ENCODE results near the gene SEMA4D. TPM values are rescaled to one million over a fixed set of nuclear protein-coding genes. Genes with fewer than 3 reads are reported as not detected.

The SEMA4D gene
- polyA plus RNA-seq, 1 donor from 2014 or later, result 34.0 TPM

- H3K4me2 ChIP-seq (ENCODE audit: low read length), result no peak overlapping the region
- no peaks in the 10 kb centered on the region for H3K9me3 ChIP-seq (ENCODE audit: low read length)
- no peaks in the 10 kb centered on the region for H3K9me2 ChIP-seq (ENCODE audit: insufficient read depth, low read length)
- peaks cover 26% of the 10 kb centered on the region for H3K79me2 ChIP-seq (replicated peaks; ENCODE audit: insufficient read depth, low read length)
- no peaks in the 10 kb centered on the region for H3F3A ChIP-seq (ENCODE audit: insufficient read depth, low read length, poor library complexity, severe bottlenecking)
- no peak overlapping the region for H3K4me3 ChIP-seq (ENCODE audit: low read length)
- no peaks in the 10 kb centered on the region for H3K36me3 ChIP-seq (ENCODE audit: insufficient read depth, low read length)
- no peak overlapping the region for H3K9ac ChIP-seq (ENCODE audit: low read length)
- H2AFZ ChIP-seq (ENCODE audit: low read depth, low read length), result no peak overlapping the region
- H3K27ac ChIP-seq (ENCODE audit: low read length), result no peak overlapping the region
- TF ChIP-seq EZH2 (IDR thresholded peaks at IDR 0.05; ENCODE audit: borderline replicate concordance, insufficient read depth, low read length, poor library complexity, severe bottlenecking), result no peak
- no peaks in the 10 kb centered on the region for H4K20me1 ChIP-seq (ENCODE audit: insufficient read depth)
- H3K27me3 ChIP-seq (ENCODE audit: insufficient read depth, low read depth, low read length), result no peaks in the 10 kb centered on the region
Observed at GRCh38 chr9:89441986-89442385, 55.9 kb downstream of the SEMA4D start.

DNA sequence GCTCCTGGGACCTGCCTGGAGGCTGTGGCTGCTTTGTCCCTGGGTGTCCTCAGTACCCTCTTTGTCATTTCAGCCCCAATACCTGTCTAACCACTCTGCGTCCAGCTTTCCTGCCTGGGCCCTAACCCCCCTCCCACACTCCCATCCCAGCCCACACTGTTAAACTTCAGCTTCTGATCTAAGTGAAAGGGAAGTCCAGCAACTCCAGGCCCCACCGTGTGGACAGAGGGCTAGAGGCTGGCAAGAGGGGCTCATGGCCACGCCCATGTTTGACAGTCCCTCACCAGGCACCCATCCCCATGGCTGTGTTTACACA lies 56.3 kb downstream of the SEMA4D start:
- Histone ChIP-seq H3K4me2 (ENCODE audit: low read length) (no peak overlapping the region), H3K79me2 (replicated peaks; ENCODE audit: insufficient read depth, low read length) (peaks cover 25% of the 10 kb centered on the region), H3K9ac (ENCODE audit: low read length) (no peak overlapping the region), H3K4me3 (ENCODE audit: low read length) (no peak overlapping the region), H3K36me3 (ENCODE audit: insufficient read depth, low read length) (no peaks in the 10 kb centered on the region), H3K9me2 (ENCODE audit: insufficient read depth, low read length) (no peaks in the 10 kb centered on the region), H4K20me1 (ENCODE audit: insufficient read depth) (no peaks in the 10 kb centered on the region), H3K27ac (ENCODE audit: low read length) (no peak overlapping the region), H3F3A (ENCODE audit: insufficient read depth, low read length, poor library complexity, severe bottlenecking) (no peaks in the 10 kb centered on the region), H3K27me3 (ENCODE audit: insufficient read depth, low read depth, low read length) (no peaks in the 10 kb centered on the region), H3K9me3 (ENCODE audit: low read length) (no peaks in the 10 kb centered on the region), H2AFZ (ENCODE audit: low read depth, low read length) (no peak overlapping the region)
- no peak for TF ChIP-seq POLR2AphosphoS5 (IDR thresholded peaks at IDR 0.05)
- TF ChIP-seq RAD21 (conservative IDR thresholded peaks at IDR 0.05), result no peak
- no peak for TF ChIP-seq EP300 (conservative IDR thresholded peaks at IDR 0.05; ENCODE audit: poor library complexity, severe bottlenecking)
- no peak for TF ChIP-seq SMC3 (conservative IDR thresholded peaks at IDR 0.05; ENCODE audit: poor library complexity)
- TF ChIP-seq EZH2 (IDR thresholded peaks at IDR 0.05; ENCODE audit: borderline replicate concordance, insufficient read depth, low read length, poor library complexity, severe bottlenecking), result no peak
- no peak for TF ChIP-seq TAF1 (IDR thresholded peaks at IDR 0.05; ENCODE audit: low read depth)
- TF ChIP-seq, protein P1, sequence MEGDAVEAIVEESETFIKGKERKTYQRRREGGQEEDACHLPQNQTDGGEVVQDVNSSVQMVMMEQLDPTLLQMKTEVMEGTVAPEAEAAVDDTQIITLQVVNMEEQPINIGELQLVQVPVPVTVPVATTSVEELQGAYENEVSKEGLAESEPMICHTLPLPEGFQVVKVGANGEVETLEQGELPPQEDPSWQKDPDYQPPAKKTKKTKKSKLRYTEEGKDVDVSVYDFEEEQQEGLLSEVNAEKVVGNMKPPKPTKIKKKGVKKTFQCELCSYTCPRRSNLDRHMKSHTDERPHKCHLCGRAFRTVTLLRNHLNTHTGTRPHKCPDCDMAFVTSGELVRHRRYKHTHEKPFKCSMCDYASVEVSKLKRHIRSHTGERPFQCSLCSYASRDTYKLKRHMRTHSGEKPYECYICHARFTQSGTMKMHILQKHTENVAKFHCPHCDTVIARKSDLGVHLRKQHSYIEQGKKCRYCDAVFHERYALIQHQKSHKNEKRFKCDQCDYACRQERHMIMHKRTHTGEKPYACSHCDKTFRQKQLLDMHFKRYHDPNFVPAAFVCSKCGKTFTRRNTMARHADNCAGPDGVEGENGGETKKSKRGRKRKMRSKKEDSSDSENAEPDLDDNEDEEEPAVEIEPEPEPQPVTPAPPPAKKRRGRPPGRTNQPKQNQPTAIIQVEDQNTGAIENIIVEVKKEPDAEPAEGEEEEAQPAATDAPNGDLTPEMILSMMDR (IDR thresholded peaks at IDR 0.05; ENCODE audit: poor library complexity, severe bottlenecking), result no peak
- TF ChIP-seq MXI1 (conservative IDR thresholded peaks at IDR 0.05; ENCODE audit: poor library complexity, severe bottlenecking), result no peak
- TF ChIP-seq, protein P2, sequence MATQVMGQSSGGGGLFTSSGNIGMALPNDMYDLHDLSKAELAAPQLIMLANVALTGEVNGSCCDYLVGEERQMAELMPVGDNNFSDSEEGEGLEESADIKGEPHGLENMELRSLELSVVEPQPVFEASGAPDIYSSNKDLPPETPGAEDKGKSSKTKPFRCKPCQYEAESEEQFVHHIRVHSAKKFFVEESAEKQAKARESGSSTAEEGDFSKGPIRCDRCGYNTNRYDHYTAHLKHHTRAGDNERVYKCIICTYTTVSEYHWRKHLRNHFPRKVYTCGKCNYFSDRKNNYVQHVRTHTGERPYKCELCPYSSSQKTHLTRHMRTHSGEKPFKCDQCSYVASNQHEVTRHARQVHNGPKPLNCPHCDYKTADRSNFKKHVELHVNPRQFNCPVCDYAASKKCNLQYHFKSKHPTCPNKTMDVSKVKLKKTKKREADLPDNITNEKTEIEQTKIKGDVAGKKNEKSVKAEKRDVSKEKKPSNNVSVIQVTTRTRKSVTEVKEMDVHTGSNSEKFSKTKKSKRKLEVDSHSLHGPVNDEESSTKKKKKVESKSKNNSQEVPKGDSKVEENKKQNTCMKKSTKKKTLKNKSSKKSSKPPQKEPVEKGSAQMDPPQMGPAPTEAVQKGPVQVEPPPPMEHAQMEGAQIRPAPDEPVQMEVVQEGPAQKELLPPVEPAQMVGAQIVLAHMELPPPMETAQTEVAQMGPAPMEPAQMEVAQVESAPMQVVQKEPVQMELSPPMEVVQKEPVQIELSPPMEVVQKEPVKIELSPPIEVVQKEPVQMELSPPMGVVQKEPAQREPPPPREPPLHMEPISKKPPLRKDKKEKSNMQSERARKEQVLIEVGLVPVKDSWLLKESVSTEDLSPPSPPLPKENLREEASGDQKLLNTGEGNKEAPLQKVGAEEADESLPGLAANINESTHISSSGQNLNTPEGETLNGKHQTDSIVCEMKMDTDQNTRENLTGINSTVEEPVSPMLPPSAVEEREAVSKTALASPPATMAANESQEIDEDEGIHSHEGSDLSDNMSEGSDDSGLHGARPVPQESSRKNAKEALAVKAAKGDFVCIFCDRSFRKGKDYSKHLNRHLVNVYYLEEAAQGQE (IDR thresholded peaks at IDR 0.05; ENCODE audit: borderline replicate concordance), result no peak
